Measurements from ENCODE around the gene ANKRD12.

Gene ANKRD12

DNA sequence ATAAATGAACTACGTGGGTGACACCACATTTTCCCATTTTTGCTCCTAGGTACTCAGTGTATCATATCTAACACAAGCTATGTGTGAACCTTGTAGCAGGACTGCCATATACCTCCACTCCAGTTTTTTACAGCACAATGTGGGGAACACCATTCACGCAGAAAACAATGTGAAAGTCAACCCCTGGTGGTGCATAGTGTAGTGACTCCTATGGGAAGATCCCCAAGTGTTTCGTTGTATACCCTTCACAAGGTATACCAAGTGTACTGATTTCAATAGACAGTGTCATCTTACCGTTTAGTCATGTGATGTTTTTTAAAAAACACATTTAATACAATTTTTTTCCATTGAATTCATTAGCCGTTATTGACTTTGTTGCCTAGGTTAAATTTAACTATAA lies 68.1 kb downstream of the ANKRD12 start:
- H3K27ac ChIP-seq, result no peak overlapping the region
- TF ChIP-seq, protein P1, sequence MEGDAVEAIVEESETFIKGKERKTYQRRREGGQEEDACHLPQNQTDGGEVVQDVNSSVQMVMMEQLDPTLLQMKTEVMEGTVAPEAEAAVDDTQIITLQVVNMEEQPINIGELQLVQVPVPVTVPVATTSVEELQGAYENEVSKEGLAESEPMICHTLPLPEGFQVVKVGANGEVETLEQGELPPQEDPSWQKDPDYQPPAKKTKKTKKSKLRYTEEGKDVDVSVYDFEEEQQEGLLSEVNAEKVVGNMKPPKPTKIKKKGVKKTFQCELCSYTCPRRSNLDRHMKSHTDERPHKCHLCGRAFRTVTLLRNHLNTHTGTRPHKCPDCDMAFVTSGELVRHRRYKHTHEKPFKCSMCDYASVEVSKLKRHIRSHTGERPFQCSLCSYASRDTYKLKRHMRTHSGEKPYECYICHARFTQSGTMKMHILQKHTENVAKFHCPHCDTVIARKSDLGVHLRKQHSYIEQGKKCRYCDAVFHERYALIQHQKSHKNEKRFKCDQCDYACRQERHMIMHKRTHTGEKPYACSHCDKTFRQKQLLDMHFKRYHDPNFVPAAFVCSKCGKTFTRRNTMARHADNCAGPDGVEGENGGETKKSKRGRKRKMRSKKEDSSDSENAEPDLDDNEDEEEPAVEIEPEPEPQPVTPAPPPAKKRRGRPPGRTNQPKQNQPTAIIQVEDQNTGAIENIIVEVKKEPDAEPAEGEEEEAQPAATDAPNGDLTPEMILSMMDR (IDR thresholded peaks at IDR 0.05), result no peak
- no peak for TF ChIP-seq ZFX (IDR thresholded peaks at IDR 0.05; ENCODE audit: borderline replicate concordance)

DNA sequence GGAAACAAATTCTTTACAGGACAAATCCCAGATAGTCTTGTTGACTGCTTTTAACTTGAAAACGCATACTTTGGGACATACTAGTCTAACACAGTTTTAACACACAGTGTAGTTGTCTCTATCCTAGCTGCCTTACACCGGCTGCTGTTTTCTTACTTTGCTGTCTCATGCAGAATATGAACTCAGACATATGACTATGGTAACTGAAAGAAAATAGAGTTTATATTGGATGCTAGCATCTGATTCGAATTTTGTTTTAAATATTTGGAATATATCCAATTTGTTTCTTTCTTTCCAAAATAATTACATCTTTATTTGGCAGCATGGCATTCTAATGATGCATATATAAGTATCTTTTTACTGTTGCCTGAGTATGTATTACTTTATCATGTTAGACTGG lies 69.8 kb downstream of the ANKRD12 start:
- TF ChIP-seq, protein P1 (IDR thresholded peaks at IDR 0.05), result no peak
- TF ChIP-seq ZFX (IDR thresholded peaks at IDR 0.05; ENCODE audit: borderline replicate concordance), result no peak
- H3K27ac ChIP-seq, result no peak overlapping the region

DNA sequence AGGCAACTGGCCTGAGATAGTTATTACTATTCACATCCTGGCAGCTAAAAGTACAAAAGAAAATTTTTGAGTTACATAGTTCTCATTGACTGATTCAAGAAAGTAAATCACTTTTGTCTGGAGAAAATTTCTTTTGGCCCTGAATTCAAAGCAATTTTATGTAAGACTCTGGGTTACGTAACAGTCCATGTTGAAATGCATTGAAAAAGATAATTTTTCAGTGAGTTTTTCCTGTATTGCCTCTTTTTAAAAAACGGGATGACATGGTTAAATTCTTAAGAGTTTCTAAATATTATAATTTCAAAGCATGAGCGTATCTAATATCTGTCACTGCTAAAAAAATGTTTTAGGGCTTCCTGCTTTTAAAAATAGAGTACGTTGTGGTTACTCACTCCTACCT lies 72.7 kb downstream of the ANKRD12 start:
- no peak overlapping the region for H3K27ac ChIP-seq
- TF ChIP-seq, protein P1 (IDR thresholded peaks at IDR 0.05), result no peak
- TF ChIP-seq ZFX (IDR thresholded peaks at IDR 0.05; ENCODE audit: borderline replicate concordance), result no peak

DNA sequence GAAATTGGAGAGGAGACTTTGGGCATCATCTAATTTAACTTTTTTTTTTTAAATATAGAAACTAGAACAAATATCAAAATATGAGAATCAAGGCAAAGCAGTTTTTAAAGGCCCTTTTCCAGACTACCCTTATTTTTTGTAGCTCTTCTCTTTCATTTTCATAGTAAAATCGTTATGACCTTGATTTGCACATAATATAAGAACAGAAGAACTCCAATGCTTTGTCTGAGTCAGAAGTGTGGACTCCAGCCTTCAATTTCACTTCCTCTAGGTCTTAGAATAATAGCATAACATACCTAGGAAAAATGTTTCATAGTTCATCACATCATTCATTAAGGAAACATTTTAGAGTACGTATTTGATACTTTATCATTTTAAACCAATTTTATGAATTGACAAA lies 74.4 kb downstream of the ANKRD12 start:
- H3K27ac ChIP-seq, result no peak overlapping the region
- no peak for TF ChIP-seq ZFX (IDR thresholded peaks at IDR 0.05; ENCODE audit: borderline replicate concordance)
- TF ChIP-seq, protein P1 (IDR thresholded peaks at IDR 0.05), result no peak

DNA sequence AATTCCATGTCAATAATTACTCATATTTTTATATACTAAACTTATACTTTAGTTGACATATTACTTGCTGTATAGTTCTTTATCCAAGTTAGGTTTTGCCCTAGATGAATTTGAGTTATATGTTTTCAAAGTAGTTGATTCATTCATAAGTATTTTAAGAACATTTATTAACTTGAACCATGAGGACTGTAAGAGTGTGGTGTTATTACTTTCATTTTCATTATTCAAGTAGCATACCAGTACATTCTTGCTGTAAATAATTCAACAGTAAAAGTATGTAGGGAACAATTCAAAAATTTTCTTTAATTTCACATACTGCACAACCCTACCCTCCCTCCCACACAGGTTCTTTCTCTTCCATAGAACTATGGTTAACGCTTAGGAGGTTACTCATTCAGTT lies 75.4 kb downstream of the ANKRD12 start:
- H3K27ac ChIP-seq, result no peak overlapping the region

DNA sequence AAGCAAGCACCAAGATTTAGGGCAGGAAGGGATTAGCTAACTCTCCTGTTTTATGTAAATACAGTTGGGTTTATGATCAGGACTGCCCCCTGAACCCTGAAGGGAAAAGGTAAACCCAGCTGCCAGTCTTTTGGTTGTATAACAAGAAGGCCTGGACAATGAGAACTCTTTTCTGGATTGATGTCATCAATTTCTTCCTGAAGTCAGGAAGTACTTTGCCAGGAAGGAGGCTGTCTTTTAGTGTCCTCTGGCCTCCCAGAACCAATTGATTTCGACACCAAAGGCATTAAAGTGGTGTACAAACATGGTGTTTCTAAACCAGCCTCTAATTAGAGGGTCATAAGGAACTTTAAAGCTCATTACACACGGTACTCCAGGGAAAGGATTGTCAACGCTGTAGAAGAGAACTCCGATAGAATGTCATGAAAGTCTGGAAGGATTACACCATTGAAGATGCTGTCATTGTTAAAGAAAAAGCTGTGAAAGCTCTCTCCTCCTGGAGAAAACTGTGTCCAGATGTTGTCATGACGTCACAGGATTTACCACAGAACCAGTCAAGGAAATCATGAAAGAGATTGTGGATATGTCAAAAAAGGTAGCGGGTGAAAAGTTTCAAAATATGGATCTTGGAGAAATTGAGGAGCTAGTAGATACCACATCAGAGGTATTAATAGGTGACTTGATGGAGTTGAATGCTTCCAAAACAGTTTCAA lies 78.8 kb downstream of the ANKRD12 start:
- TF ChIP-seq, protein P1 (IDR thresholded peaks at IDR 0.05), result no peak
- TF ChIP-seq ZFX (IDR thresholded peaks at IDR 0.05; ENCODE audit: borderline replicate concordance), result no peak
- H3K27ac ChIP-seq, result no peak overlapping the region

More for the DNA sequence above, 75.4 kb downstream of the ANKRD12 start:
- TF ChIP-seq ZFX (IDR thresholded peaks at IDR 0.05; ENCODE audit: borderline replicate concordance), result no peak
- TF ChIP-seq, protein P1 (IDR thresholded peaks at IDR 0.05), result no peak

DNA sequence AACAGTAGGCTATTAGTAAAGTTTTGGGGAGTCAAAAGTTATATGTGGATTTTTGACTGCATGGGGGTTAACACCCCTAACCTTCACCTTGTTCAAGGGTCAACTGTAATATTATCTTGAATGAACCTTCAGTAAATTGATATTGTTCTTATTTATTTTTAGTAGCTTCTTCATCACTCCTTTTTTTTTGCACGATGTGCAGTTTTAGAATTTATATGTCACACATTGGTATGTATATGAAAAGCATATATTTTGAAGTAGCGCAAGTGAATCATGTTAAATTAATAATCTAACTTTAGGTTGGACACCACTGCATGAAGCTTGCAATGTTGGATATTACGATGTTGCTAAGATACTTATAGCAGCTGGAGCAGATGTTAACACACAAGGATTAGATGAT lies 79.9 kb downstream of the ANKRD12 start:
- no peak for TF ChIP-seq ZFX (IDR thresholded peaks at IDR 0.05; ENCODE audit: borderline replicate concordance)
- TF ChIP-seq, protein P1 (IDR thresholded peaks at IDR 0.05), result no peak
- no peak overlapping the region for H3K27ac ChIP-seq

Measured in 22Rv1 (cell line).